K562 (cell line): ENCODE data around the gene LAMB2. TPM values are rescaled to one million over a fixed set of nuclear protein-coding genes. Genes with fewer than 3 reads are reported as not detected.

Experiments used
- HCFC1 ChIP-seq: IDR thresholded peaks from 2 replicates; pipeline ENCODE4 v1.6.1; 2012; ENCODE audit warnings: low read depth, low read length, improper control_type of control experiment
- HNRNPL ChIP-seq: fragments of 200-400 bp; formaldehyde crosslinking; IDR thresholded peaks from 2 replicates; pipeline ENCODE4 v1.6.1; 2017; ENCODE audit warnings: low read depth, mild to moderate bottlenecking, low read length
- NCOA2 ChIP-seq, 2 experiments: fragments of 450-650 bp; IDR thresholded peaks; 2 replicates each; pipeline ENCODE4 v1.6.1; 2018; ENCODE audit warnings: mild to moderate bottlenecking in 2 of 2, moderate library complexity in 1 of 2; ENCODE audit not compliant: partially characterized antibody in 2 of 2
- NFYB ChIP-seq: IDR thresholded peaks from 2 replicates; pipeline ENCODE4 v1.6.1; 2011; ENCODE audit warnings: mild to moderate bottlenecking, moderate library complexity; ENCODE audit not compliant: insufficient read length; ENCODE audit errors: extremely low read depth
- NR4A1 ChIP-seq, 2 experiments: fragments of 250-450 bp in 1 of 2; fragments of 450-650 bp in 1 of 2; sonication (Bioruptor Pico) in 1 of 2; IDR thresholded peaks; 2 replicates each; pipeline versions ENCODE4 v1.4.0 to v1.6.1; 2016 to 2020; ENCODE audit warnings: mild to moderate bottlenecking in 2 of 2, missing compliant biosample characterization in 1 of 2, missing genetic modification characterization in 1 of 2, moderate library complexity in 1 of 2
- POLR2A ChIP-seq: fragments of 450-650 bp; conservative IDR thresholded peaks from 2 replicates; pipeline ENCODE4 v1.6.1; 2016
- POLR2AphosphoS5 ChIP-seq: IDR thresholded peaks from 2 replicates; pipeline ENCODE4 v1.6.1; 2011; ENCODE audit warnings: mild to moderate bottlenecking, low read depth, low read length, moderate library complexity; ENCODE audit not compliant: control insufficient read depth, insufficient read depth
- TAF7 ChIP-seq: fragments of 450-650 bp; IDR thresholded peaks from 2 replicates; pipeline ENCODE4 v1.6.1; 2016; ENCODE audit warnings: missing genetic modification characterization, missing compliant biosample characterization
- ZNF23 ChIP-seq: fragments of 250-450 bp; sonication (Bioruptor Pico); IDR thresholded peaks from 2 replicates; pipeline ENCODE4 v1.4.0; 2020; ENCODE audit warnings: mild to moderate bottlenecking
- polyA plus RNA-seq, 8 experiments: library from polyadenylated mRNA; depleted of rRNA in 4 of 8; stranded (reverse) in 5 of 8; unstranded in 3 of 8; fragments of >200 nt; fragmentation: Nextera tagmentation in 2 of 8; fragmentation: Illumina TruSeq in 1 of 8; extraction: Ambion mirVana in 2 of 8; extraction: Trizol in 1 of 8; gene quantifications; 2 replicates each; pipeline versions ENCODE4 v1.2.1 to v1.2.3, GENCODE V29; 2011 to 2014; ENCODE audit warnings: inconsistent platforms in 1 of 8, missing spikeins in 1 of 8
- total RNA-seq, 7 experiments: library from RNA; depleted of rRNA in 6 of 7; stranded (reverse); fragments of >200 nt in 6 of 7; fragmentation: Illumina TruSeq in 2 of 7; extraction: Trizol in 2 of 7; gene quantifications; 2 replicates each; pipeline versions ENCODE4 v1.2.1 to v1.2.3, GENCODE V29; 2011 to 2021; ENCODE audit warnings: low replicate concordance in 1 of 7
- TF ChIP-seq, protein P1 (sequence below), 2 experiments: fragments of 450-650 bp; IDR thresholded peaks; 2 replicates each; pipeline ENCODE4 v1.6.1; 2018; ENCODE audit warnings: mild to moderate bottlenecking in 2 of 2, low read depth in 1 of 2; ENCODE audit not compliant: partially characterized antibody in 2 of 2
- TF ChIP-seq, protein P2 (sequence below): fragments of 250-450 bp; sonication (Bioruptor Pico); IDR thresholded peaks from 2 replicates; pipeline ENCODE4 v1.4.0; 2020; ENCODE audit warnings: mild to moderate bottlenecking, moderate library complexity
- TF ChIP-seq, protein P3 (sequence below): sonication (generic); formaldehyde crosslinking; IDR thresholded peaks from 2 replicates; pipeline ENCODE4 v1.8.0; 2022; ENCODE audit warnings: mild to moderate bottlenecking, missing genetic modification reagents
- TF ChIP-seq, protein P4 (sequence below): sonication (generic); formaldehyde crosslinking; IDR thresholded peaks from 2 replicates; pipeline ENCODE4 v1.9.0; 2022; ENCODE audit warnings: mild to moderate bottlenecking, missing genetic modification reagents
- TF ChIP-seq, protein P5 (sequence below): sonication (generic); formaldehyde crosslinking; IDR thresholded peaks from 2 replicates; pipeline ENCODE4 v1.8.0; 2022; ENCODE audit warnings: missing genetic modification reagents, mild to moderate bottlenecking, borderline replicate concordance

LAMB2 gene
- total and polyA plus RNA-seq, 9 of the 15 experiments (the other 6 are each of a cell fraction or from before 2014, with no cell fraction given): 1.4 to 26.0 (median 16.2) TPM

DNA sequence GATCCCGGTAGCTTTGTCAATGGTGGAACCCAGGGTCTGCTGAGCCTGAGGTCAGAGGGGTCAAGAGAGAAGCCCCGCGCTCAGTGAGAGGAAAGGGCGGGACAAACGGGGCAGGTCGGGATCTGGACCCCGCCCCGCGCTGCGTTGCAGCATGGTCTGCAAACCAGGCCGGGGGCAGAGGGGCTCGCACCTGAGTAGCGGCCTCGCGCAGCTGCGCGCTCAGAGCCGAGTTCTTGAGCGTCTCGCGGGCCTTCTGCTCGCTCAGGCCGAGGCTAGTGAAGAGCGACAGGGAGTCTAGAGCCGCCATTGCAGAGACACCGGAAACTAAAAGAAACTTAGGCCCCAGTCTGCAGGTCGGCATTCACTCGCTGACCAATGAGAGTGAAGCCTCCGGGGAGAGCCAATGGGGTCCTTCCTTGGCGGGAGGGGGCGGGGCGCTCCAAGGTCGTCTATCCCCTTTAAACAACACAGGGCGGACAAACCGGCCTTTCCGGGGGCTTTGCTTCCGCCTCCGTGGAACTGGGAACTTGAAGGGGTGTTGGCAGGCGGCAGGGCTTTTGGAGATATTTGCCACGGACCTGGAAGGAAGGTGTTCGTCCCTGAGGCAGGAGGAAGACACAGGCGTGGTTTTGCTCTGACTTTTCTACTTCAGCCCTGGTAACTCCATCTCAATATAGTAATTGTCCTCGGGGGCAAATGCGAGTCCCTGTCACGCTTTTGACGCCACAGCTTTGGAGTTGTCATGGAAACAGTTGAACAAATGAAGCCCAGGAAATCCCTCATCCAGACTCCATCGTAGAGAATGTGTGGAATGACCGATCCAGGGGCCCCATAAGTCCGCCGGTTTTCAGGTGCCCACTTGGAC, 28.2 kb downstream of the LAMB2 start, which contains the start of gene QARS1 (continued):
- TF ChIP-seq, protein P1, sequence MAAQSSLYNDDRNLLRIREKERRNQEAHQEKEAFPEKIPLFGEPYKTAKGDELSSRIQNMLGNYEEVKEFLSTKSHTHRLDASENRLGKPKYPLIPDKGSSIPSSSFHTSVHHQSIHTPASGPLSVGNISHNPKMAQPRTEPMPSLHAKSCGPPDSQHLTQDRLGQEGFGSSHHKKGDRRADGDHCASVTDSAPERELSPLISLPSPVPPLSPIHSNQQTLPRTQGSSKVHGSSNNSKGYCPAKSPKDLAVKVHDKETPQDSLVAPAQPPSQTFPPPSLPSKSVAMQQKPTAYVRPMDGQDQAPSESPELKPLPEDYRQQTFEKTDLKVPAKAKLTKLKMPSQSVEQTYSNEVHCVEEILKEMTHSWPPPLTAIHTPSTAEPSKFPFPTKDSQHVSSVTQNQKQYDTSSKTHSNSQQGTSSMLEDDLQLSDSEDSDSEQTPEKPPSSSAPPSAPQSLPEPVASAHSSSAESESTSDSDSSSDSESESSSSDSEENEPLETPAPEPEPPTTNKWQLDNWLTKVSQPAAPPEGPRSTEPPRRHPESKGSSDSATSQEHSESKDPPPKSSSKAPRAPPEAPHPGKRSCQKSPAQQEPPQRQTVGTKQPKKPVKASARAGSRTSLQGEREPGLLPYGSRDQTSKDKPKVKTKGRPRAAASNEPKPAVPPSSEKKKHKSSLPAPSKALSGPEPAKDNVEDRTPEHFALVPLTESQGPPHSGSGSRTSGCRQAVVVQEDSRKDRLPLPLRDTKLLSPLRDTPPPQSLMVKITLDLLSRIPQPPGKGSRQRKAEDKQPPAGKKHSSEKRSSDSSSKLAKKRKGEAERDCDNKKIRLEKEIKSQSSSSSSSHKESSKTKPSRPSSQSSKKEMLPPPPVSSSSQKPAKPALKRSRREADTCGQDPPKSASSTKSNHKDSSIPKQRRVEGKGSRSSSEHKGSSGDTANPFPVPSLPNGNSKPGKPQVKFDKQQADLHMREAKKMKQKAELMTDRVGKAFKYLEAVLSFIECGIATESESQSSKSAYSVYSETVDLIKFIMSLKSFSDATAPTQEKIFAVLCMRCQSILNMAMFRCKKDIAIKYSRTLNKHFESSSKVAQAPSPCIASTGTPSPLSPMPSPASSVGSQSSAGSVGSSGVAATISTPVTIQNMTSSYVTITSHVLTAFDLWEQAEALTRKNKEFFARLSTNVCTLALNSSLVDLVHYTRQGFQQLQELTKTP (IDR thresholded peaks at IDR 0.05; ENCODE audit: low read depth in 1 of 2, partially characterized antibody in 2 of 2): no peak
- TF ChIP-seq, protein P2, sequence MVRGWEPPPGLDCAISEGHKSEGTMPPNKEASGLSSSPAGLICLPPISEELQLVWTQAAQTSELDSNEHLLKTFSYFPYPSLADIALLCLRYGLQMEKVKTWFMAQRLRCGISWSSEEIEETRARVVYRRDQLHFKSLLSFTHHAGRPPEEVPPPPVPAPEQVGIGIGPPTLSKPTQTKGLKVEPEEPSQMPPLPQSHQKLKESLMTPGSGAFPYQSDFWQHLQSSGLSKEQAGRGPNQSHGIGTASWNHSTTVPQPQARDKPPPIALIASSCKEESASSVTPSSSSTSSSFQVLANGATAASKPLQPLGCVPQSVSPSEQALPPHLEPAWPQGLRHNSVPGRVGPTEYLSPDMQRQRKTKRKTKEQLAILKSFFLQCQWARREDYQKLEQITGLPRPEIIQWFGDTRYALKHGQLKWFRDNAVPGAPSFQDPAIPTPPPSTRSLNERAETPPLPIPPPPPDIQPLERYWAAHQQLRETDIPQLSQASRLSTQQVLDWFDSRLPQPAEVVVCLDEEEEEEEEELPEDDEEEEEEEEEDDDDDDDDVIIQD (CRISPR knock-in tag): no peak
- TF ChIP-seq, protein P3, sequence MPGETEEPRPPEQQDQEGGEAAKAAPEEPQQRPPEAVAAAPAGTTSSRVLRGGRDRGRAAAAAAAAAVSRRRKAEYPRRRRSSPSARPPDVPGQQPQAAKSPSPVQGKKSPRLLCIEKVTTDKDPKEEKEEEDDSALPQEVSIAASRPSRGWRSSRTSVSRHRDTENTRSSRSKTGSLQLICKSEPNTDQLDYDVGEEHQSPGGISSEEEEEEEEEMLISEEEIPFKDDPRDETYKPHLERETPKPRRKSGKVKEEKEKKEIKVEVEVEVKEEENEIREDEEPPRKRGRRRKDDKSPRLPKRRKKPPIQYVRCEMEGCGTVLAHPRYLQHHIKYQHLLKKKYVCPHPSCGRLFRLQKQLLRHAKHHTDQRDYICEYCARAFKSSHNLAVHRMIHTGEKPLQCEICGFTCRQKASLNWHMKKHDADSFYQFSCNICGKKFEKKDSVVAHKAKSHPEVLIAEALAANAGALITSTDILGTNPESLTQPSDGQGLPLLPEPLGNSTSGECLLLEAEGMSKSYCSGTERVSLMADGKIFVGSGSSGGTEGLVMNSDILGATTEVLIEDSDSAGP (CRISPR knock-in tag): no peak
- TF ChIP-seq, protein P4, sequence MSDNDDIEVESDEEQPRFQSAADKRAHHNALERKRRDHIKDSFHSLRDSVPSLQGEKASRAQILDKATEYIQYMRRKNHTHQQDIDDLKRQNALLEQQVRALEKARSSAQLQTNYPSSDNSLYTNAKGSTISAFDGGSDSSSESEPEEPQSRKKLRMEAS (CRISPR knock-in tag): peak; percentile 66
- TF ChIP-seq NR4A1 (CRISPR knock-in tag; IDR thresholded peaks at IDR 0.05) (no peak), NR4A1 (tag; IDR thresholded peaks at IDR 0.05) (no peak), HNRNPL (no peak), NCOA2 (IDR thresholded peaks at IDR 0.05; ENCODE audit: partially characterized antibody in 2 of 2) (no peak), POLR2AphosphoS5 (peak; percentile 64; the same call in 1 of the 2 replicates), HCFC1 (0 out of 2 replicates have a peak, but pooled peaks have one; percentile 26), TAF7 (peak; percentile 85), ZNF23 (CRISPR knock-in tag) (no peak), NFYB (peak; percentile 67), POLR2A (peak; percentile 85)
- TF ChIP-seq, protein P5, sequence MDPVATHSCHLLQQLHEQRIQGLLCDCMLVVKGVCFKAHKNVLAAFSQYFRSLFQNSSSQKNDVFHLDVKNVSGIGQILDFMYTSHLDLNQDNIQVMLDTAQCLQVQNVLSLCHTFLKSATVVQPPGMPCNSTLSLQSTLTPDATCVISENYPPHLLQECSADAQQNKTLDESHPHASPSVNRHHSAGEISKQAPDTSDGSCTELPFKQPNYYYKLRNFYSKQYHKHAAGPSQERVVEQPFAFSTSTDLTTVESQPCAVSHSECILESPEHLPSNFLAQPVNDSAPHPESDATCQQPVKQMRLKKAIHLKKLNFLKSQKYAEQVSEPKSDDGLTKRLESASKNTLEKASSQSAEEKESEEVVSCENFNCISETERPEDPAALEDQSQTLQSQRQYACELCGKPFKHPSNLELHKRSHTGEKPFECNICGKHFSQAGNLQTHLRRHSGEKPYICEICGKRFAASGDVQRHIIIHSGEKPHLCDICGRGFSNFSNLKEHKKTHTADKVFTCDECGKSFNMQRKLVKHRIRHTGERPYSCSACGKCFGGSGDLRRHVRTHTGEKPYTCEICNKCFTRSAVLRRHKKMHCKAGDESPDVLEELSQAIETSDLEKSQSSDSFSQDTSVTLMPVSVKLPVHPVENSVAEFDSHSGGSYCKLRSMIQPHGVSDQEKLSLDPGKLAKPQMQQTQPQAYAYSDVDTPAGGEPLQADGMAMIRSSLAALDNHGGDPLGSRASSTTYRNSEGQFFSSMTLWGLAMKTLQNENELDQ: no peak
